ENCODE results near the gene CHRNA7.

The CHRNA7 gene

DNA sequence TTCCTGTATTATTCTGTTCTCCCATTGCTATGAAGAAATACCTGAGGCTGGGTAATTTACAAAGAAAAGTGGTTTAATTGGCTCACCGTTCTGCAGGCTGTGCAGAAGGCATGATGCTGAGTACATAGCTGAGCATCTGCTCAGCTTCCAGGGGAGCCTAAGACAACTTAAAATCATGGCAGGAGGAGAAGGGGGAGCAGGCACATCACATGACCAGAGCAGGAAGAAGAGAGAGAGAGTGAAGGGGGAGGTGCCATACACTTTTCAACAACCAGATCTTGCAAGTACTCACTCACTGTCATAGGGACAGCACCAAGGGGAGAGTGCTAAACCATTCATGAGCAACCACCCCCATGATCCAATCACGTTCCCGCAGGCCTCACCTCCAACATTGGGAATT, 188.4 kb downstream of the CHRNA7 start:
- H3K27me3 ChIP-seq (ENCODE audit: insufficient read depth, low read length, poor library complexity), result no peaks in the 10 kb centered on the region
- no peak for ATAC-seq (ENCODE audit: insufficient read depth, low read depth)

More for the DNA sequence above, 188.4 kb downstream of the CHRNA7 start:
- Histone ChIP-seq H3K36me3 (ENCODE audit: insufficient read depth, low read length) (no peaks in the 10 kb centered on the region), H2AFZ (ENCODE audit: low read depth, low read length) (no peak overlapping the region), H3K9me3 (ENCODE audit: insufficient read depth, low read length, severe bottlenecking) (no peaks in the 10 kb centered on the region), H3K27ac (ENCODE audit: low read length) (no peak overlapping the region), H3K4me3 (ENCODE audit: low read depth in 1 of 2, low read length in 2 of 2) (no peak overlapping the region), H3K9ac (ENCODE audit: low read depth, low read length) (no peak overlapping the region), H3K4me1 (ENCODE audit: insufficient read depth, low read length) (no peaks in the 10 kb centered on the region), H4K20me1 (ENCODE audit: insufficient read depth, low read length) (no peaks in the 10 kb centered on the region), H3K79me2 (ENCODE audit: insufficient read depth, low read length) (no peaks in the 10 kb centered on the region), H3K4me2 (ENCODE audit: insufficient read depth, low read length) (no peak overlapping the region)
- no peak for TF ChIP-seq EZH2 (IDR thresholded peaks at IDR 0.05; ENCODE audit: borderline replicate concordance, low read depth, low read length, severe bottlenecking)
- TF ChIP-seq, protein P1, sequence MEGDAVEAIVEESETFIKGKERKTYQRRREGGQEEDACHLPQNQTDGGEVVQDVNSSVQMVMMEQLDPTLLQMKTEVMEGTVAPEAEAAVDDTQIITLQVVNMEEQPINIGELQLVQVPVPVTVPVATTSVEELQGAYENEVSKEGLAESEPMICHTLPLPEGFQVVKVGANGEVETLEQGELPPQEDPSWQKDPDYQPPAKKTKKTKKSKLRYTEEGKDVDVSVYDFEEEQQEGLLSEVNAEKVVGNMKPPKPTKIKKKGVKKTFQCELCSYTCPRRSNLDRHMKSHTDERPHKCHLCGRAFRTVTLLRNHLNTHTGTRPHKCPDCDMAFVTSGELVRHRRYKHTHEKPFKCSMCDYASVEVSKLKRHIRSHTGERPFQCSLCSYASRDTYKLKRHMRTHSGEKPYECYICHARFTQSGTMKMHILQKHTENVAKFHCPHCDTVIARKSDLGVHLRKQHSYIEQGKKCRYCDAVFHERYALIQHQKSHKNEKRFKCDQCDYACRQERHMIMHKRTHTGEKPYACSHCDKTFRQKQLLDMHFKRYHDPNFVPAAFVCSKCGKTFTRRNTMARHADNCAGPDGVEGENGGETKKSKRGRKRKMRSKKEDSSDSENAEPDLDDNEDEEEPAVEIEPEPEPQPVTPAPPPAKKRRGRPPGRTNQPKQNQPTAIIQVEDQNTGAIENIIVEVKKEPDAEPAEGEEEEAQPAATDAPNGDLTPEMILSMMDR (IDR thresholded peaks at IDR 0.05; ENCODE audit: borderline replicate concordance, extremely low read depth, low read length, poor library complexity, severe bottlenecking), result no peak
- DNase-seq, result no peak
